Psoas muscle (tissue), 8 donors: ENCODE data around the gene MYL12B. TPM values are rescaled to one million over a fixed set of nuclear protein-coding genes. Genes with fewer than 3 reads are reported as not detected.

Source experiments
- ATAC-seq, 4 donors: fragments of 200-7000 bp; cut with Tn5 transposase; one replicate each; pipeline ENCODE4 v1.9.1; 2020; ENCODE audit warnings: moderate library complexity in 3 of 4, mild to moderate bottlenecking in 2 of 4
- DNase-seq, 2 donors: peaks; one replicate each; pipeline ENCODE4 v3.0.0-alpha.2; 2020
- H3K27ac ChIP-seq: fragments of 200-600 bp; one replicate; pipeline ENCODE4 v1.8.0; 2022
- H3K27me3 ChIP-seq, 3 donors: fragments of 200-600 bp in 1 of 3; one replicate each; pipeline versions ENCODE4 v1.6.1 to v1.8.0; 2013 to 2022; ENCODE audit warnings: low read length in 2 of 3, mild to moderate bottlenecking in 2 of 3, moderate library complexity in 1 of 3; ENCODE audit not compliant: insufficient read depth in 3 of 3
- H3K36me3 ChIP-seq, 2 donors: fragments of 200-600 bp in 1 of 2; one replicate each; pipeline versions ENCODE4 v1.6.1 to v1.8.0; 2013 to 2022; ENCODE audit warnings: low read depth in 1 of 2, mild to moderate bottlenecking in 1 of 2, moderate library complexity in 1 of 2; ENCODE audit not compliant: insufficient read depth in 1 of 2
- H3K4me1 ChIP-seq: fragments of 200-600 bp; one replicate; pipeline ENCODE4 v1.8.0; 2022
- H3K4me3 ChIP-seq: fragments of 200-600 bp; one replicate; pipeline ENCODE4 v1.8.0; 2022; ENCODE audit warnings: mild to moderate bottlenecking
- H3K9me3 ChIP-seq: fragments of 200-600 bp; one replicate; pipeline ENCODE4 v1.8.0; 2022
- CTCF ChIP-seq: fragments of 200-600 bp; IDR thresholded peaks from one replicate; pipeline ENCODE4 v1.8.0; 2022; ENCODE audit warnings: antibody characterized with exemption
- WGBS, 3 donors: extraction: QIAGEN DNeasy Blood & Tissue Kit; methylation state at CpG; one replicate each; pipeline versions ENCODE4 v1.1.6 to v1.1.7; 2013; 5-methylcytosine and 5-hydroxymethylcytosine counted together
- intact Hi-C, 2 donors: fragments of 100-400 bp; cut with DNase I; formaldehyde crosslinking; loops; one replicate each; pipeline versions ENCODE4 v1.11.0 to v1.14.2; 2022
- polyA plus RNA-seq, 3 donors: library from polyadenylated mRNA; stranded (reverse); fragments of 200-250 nt; gene quantifications; one replicate each; pipeline ENCODE4 v1.2.3, GENCODE V29; 2013
- total RNA-seq, 4 donors: library from RNA; stranded (reverse); fragmentation: NEBNext Ultra II Directional in 2 of 4; extraction: Animal tissue kit (Norgen Biotek cat#: 25700) in 2 of 4; gene quantifications; one replicate each; pipeline versions ENCODE4 v1.2.1 to v1.2.4, GENCODE V29; 2021 to 2023
- donor health status: healthy with polysubstance abuse.
- donor health status: DM: no; HTN: no; CAD: no; lungs with moderate emphysema.
- donor health status: Bipolar disorder and iron deficiency.
- donor health status: healthy.
- donor health status: DM: yes; HTN: yes; CAD: no.
- donor health status: DM: no; HTN: no; CAD: no.
- donor health status: DM: no; HTN: no; CAD: no.
- donor health status: DM: yes; HTN: yes; CAD: no.

Gene MYL12B
- total and polyA plus RNA-seq, 7 donors: 163 to 243 (median 193) TPM

- Histone ChIP-seq H3K27me3 (no peaks in the 10 kb centered on the region), H3K27ac (no peak overlapping the region), H3K4me3 (no peak overlapping the region), H3K9me3 (no peaks in the 10 kb centered on the region), H3K4me1 (no peaks in the 10 kb centered on the region), H3K36me3 (no peaks in the 10 kb centered on the region)
- DNase-seq (no peak), ATAC-seq (no peak)
- TF ChIP-seq CTCF: no peak
- intact Hi-C loops: loop anchor here in 1 of 2 donors (2.0 kb wide), 1 partner anchor 302 kb away; no protein-coding TSS in a partner anchor
- WGBS, 3 donors: 90 to 92% (median 91%) methylated on average over 9 of the region's 9 CpGs
Measured at GRCh38 chr18:3284501-3284900, 22.6 kb downstream of the MYL12B start.

- WGBS, 3 donors: 81 to 95% (median 84%) methylated on average over 7 of the region's 7 CpGs
- Histone ChIP-seq H3K4me3 (no peak overlapping the region), H3K4me1 (no peaks in the 10 kb centered on the region), H3K36me3 (no peaks in the 10 kb centered on the region), H3K9me3 (no peaks in the 10 kb centered on the region), H3K27ac (no peak overlapping the region), H3K27me3 (no peaks in the 10 kb centered on the region)
- ATAC-seq (no peak), DNase-seq (no peak)
- no peak for TF ChIP-seq CTCF
- intact Hi-C loops: no loop called here
Measured at GRCh38 chr18:3286159-3286558, 24.2 kb downstream of the MYL12B start.

- no peak for ATAC-seq
- H3K27me3 ChIP-seq: no peaks in the 10 kb centered on the region
- no peaks in the 10 kb centered on the region for H3K9me3 ChIP-seq
- no peaks in the 10 kb centered on the region for H3K36me3 ChIP-seq
- no peak overlapping the region for H3K27ac ChIP-seq
- TF ChIP-seq CTCF: no peak
- no peaks in the 10 kb centered on the region for H3K4me1 ChIP-seq
- intact Hi-C loops: no loop called here
- no peak overlapping the region for H3K4me3 ChIP-seq
- no peak for DNase-seq
- 90 to 95% (median 92%) methylated on average over 2 of the region's 2 CpGs for WGBS, 3 donors
Measured at GRCh38 chr18:3293196-3293951, 31.4 kb downstream of the MYL12B start.

GRCh38 chr18:3294435-3295080 is 32.6 kb downstream of the MYL12B start:
- Histone ChIP-seq H3K27me3 (no peaks in the 10 kb centered on the region), H3K27ac (no peak overlapping the region), H3K36me3 (no peaks in the 10 kb centered on the region), H3K9me3 (no peaks in the 10 kb centered on the region), H3K4me1 (no peaks in the 10 kb centered on the region), H3K4me3 (no peak overlapping the region)
- 86 to 95% (median 93%) methylated on average over 3 of the region's 3 CpGs for WGBS, 3 donors
- no peak for ATAC-seq
- DNase-seq: no peak
- TF ChIP-seq CTCF: no peak
- intact Hi-C loops: no loop called here
